WTC11 (cell line): ENCODE data around the gene MAP4K4.

Experiments used
- CBFB ChIP-seq: sonication (generic); formaldehyde crosslinking; IDR thresholded peaks from 2 replicates; pipeline ENCODE4 v1.8.1; 2022; ENCODE audit warnings: mild to moderate bottlenecking, low read depth, missing genetic modification reagents
- CREM ChIP-seq: sonication (generic); formaldehyde crosslinking; IDR thresholded peaks from 2 replicates; pipeline ENCODE4 v1.8.1; 2022; ENCODE audit warnings: mild to moderate bottlenecking, missing genetic modification reagents, moderate library complexity
- SP1 ChIP-seq: sonication (generic); formaldehyde crosslinking; conservative IDR thresholded peaks from 2 replicates; pipeline ENCODE4 v1.8.1; 2022; ENCODE audit warnings: missing genetic modification reagents
- TF ChIP-seq, protein P1 (sequence below): fragments of 200-600 bp; IDR thresholded peaks from 2 replicates; pipeline ENCODE4 v1.8.0; 2022; ENCODE audit warnings: antibody characterized with exemption
- TF ChIP-seq, protein P2 (sequence below): sonication (generic); formaldehyde crosslinking; IDR thresholded peaks from 2 replicates; pipeline ENCODE4 v1.8.0; 2022; ENCODE audit warnings: mild to moderate bottlenecking, missing genetic modification reagents
- TF ChIP-seq, protein P3 (sequence below): sonication (generic); formaldehyde crosslinking; IDR thresholded peaks from 2 replicates; pipeline ENCODE4 v1.8.1; 2023; ENCODE audit warnings: mild to moderate bottlenecking, missing genetic modification reagents, borderline replicate concordance

DNA sequence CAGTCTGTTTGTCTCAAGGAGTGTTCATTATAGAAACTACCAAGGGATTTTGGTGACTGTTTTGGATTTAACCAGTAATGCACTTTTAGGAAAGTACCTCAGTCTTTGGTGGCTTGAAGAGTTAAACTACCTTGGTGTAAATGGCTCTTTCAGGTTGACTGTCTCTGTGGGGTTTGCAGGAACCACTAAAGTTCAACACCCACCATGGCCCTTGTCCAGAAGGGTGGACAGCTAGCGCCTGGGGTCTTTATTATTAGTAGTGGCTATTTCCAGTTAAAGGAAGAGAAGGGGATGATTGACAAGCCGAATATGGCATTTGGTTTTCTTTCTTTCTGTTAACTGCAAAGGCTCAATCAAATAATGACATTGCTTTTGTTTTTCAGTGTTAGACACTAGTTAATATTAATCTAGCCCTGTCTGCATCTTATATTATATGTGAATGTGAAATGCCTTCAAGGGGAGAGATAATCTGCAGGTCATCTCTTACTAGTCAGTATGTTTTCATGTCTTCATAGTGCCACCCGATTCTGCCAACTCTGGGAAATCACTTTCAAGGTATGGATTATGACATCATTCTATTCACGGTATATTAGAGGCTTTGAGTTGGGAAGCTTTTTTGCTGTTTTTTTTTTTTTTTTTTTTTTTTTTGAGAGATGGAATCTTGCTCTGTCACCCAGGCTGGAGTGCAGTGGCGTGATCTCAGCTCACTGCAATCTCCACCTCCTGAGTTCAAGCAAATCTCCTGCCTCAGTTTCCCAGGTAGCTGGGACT, 56.4 kb downstream of the MAP4K4 start:
- TF ChIP-seq, protein P1, sequence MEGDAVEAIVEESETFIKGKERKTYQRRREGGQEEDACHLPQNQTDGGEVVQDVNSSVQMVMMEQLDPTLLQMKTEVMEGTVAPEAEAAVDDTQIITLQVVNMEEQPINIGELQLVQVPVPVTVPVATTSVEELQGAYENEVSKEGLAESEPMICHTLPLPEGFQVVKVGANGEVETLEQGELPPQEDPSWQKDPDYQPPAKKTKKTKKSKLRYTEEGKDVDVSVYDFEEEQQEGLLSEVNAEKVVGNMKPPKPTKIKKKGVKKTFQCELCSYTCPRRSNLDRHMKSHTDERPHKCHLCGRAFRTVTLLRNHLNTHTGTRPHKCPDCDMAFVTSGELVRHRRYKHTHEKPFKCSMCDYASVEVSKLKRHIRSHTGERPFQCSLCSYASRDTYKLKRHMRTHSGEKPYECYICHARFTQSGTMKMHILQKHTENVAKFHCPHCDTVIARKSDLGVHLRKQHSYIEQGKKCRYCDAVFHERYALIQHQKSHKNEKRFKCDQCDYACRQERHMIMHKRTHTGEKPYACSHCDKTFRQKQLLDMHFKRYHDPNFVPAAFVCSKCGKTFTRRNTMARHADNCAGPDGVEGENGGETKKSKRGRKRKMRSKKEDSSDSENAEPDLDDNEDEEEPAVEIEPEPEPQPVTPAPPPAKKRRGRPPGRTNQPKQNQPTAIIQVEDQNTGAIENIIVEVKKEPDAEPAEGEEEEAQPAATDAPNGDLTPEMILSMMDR = no peak
- TF ChIP-seq, protein P2, sequence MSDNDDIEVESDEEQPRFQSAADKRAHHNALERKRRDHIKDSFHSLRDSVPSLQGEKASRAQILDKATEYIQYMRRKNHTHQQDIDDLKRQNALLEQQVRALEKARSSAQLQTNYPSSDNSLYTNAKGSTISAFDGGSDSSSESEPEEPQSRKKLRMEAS = no peak
- no peak for TF ChIP-seq CBFB (CRISPR knock-in tag)
- TF ChIP-seq, protein P3, sequence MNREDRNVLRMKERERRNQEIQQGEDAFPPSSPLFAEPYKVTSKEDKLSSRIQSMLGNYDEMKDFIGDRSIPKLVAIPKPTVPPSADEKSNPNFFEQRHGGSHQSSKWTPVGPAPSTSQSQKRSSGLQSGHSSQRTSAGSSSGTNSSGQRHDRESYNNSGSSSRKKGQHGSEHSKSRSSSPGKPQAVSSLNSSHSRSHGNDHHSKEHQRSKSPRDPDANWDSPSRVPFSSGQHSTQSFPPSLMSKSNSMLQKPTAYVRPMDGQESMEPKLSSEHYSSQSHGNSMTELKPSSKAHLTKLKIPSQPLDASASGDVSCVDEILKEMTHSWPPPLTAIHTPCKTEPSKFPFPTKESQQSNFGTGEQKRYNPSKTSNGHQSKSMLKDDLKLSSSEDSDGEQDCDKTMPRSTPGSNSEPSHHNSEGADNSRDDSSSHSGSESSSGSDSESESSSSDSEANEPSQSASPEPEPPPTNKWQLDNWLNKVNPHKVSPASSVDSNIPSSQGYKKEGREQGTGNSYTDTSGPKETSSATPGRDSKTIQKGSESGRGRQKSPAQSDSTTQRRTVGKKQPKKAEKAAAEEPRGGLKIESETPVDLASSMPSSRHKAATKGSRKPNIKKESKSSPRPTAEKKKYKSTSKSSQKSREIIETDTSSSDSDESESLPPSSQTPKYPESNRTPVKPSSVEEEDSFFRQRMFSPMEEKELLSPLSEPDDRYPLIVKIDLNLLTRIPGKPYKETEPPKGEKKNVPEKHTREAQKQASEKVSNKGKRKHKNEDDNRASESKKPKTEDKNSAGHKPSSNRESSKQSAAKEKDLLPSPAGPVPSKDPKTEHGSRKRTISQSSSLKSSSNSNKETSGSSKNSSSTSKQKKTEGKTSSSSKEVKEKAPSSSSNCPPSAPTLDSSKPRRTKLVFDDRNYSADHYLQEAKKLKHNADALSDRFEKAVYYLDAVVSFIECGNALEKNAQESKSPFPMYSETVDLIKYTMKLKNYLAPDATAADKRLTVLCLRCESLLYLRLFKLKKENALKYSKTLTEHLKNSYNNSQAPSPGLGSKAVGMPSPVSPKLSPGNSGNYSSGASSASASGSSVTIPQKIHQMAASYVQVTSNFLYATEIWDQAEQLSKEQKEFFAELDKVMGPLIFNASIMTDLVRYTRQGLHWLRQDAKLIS = no peak
- TF ChIP-seq SP1 (CRISPR knock-in tag) = no peak
- TF ChIP-seq CREM (CRISPR knock-in tag) = no peak
